ENCODE measurements around the gene FRMD4A.

DNA sequence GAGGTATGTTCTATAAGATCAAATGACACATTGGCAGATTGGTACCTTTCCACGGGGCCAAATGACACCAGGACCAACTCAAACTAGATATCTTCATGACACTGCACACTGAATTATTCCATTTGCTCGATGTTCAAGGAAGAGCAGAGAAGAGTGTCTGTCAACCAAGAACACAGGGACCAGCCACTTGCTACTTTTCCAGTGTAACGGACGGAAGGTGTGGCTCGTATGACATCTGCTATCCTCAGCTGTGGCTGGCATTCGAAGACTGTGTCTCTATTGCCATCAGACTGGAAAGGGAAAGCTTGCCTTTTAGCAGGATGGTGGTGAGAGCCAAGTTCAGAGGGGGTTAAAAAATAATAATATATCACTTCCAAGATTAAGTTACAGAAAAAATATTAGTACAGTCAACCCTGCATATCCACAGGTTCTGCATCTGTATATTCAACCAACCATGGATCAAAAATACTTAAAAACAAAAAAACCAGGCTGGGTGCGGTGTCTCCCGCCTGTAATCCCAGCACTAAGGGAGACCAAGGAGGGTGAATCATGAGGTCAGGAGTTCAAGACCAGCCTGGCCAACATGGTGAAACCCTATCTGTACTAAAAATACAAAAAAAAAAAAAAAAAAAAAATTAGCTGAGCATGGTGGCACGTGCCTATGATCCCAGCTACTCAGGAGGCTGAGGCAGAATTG is 506.9 kb downstream of the FRMD4A start:
- TF ChIP-seq, protein P1, sequence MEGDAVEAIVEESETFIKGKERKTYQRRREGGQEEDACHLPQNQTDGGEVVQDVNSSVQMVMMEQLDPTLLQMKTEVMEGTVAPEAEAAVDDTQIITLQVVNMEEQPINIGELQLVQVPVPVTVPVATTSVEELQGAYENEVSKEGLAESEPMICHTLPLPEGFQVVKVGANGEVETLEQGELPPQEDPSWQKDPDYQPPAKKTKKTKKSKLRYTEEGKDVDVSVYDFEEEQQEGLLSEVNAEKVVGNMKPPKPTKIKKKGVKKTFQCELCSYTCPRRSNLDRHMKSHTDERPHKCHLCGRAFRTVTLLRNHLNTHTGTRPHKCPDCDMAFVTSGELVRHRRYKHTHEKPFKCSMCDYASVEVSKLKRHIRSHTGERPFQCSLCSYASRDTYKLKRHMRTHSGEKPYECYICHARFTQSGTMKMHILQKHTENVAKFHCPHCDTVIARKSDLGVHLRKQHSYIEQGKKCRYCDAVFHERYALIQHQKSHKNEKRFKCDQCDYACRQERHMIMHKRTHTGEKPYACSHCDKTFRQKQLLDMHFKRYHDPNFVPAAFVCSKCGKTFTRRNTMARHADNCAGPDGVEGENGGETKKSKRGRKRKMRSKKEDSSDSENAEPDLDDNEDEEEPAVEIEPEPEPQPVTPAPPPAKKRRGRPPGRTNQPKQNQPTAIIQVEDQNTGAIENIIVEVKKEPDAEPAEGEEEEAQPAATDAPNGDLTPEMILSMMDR (conservative IDR thresholded peaks at IDR 0.05 in 1 of 2, IDR thresholded peaks at IDR 0.05 in 1 of 2; ENCODE audit: extremely low read depth in 1 of 2, insufficient read depth in 1 of 2, low read depth in 1 of 2, low read length in 2 of 2) = no peak
- TF ChIP-seq EZH2 (IDR thresholded peaks at IDR 0.05; ENCODE audit: borderline replicate concordance, low read length) = no peak
